SU-DHL-6 (cell line): Measurements from ENCODE around the gene AMH.

Source experiments
- H2AFZ ChIP-seq: fragments of 200-600 bp; sonication (generic); 2 replicates; pipeline ENCODE4 v1.6.1; 2014; ENCODE audit warnings: low read depth, mild to moderate bottlenecking, moderate library complexity, mixed read lengths, antibody characterized with exemption, low read length; ENCODE audit not compliant: severe bottlenecking
- H3F3A ChIP-seq: fragments of 200-600 bp; shearing (Covaris generic); 2 replicates; pipeline ENCODE4 v1.6.0; 2016; ENCODE audit warnings: antibody characterized with exemption, mild to moderate bottlenecking; ENCODE audit not compliant: insufficient read depth
- H3K27ac ChIP-seq: fragments of 200-600 bp; sonication (generic); 2 replicates; pipeline ENCODE4 v1.5.1; 2016; ENCODE audit warnings: low read depth, mild to moderate bottlenecking, low read length, moderate library complexity, mixed read lengths
- H3K27me3 ChIP-seq: fragments of 200-600 bp; sonication (generic), shearing (Covaris generic); 2 replicates; pipeline ENCODE4 v1.6.0; 2014; ENCODE audit warnings: mild to moderate bottlenecking, low read length
- H3K36me3 ChIP-seq: fragments of 200-600 bp; sonication (generic); 2 replicates; pipeline ENCODE4 v1.6.1; 2014; ENCODE audit warnings: mild to moderate bottlenecking, low read length, mixed read lengths
- H3K4me2 ChIP-seq: fragments of 300-600, 200-600 bp; shearing (Covaris generic), sonication (generic); 2 replicates; pipeline ENCODE4 v1.6.0; 2014; ENCODE audit warnings: low read length, low read depth, mild to moderate bottlenecking; ENCODE audit not compliant: poor library complexity, severe bottlenecking
- H3K4me3 ChIP-seq: fragments of 200-600 bp; sonication (generic); 2 replicates; pipeline ENCODE4 v1.5.1; 2014; ENCODE audit warnings: antibody characterized with exemption, low read length, mild to moderate bottlenecking, mixed read lengths; ENCODE audit not compliant: insufficient read depth, poor library complexity, severe bottlenecking
- H3K79me2 ChIP-seq: fragments of 200-600 bp; sonication (generic); 2 replicates; pipeline ENCODE4 v1.6.1; 2014; ENCODE audit warnings: mild to moderate bottlenecking, low read length, moderate library complexity; ENCODE audit not compliant: insufficient read depth
- H3K9ac ChIP-seq: fragments of 200-600 bp; sonication (generic); 2 replicates; pipeline ENCODE4 v1.7.0; 2014; ENCODE audit warnings: mild to moderate bottlenecking, low read length
- H3K9me2 ChIP-seq: fragments of 200-600 bp; sonication (generic); replicated peaks from 2 replicates; pipeline ENCODE4 v1.6.1; 2014; ENCODE audit warnings: low read length; ENCODE audit not compliant: insufficient read depth
- H3K9me3 ChIP-seq: fragments of 200-600 bp; sonication (generic); 2 replicates; pipeline ENCODE4 v1.6.1; 2014; ENCODE audit warnings: low read length, mixed read lengths; ENCODE audit not compliant: insufficient read depth
- H4K20me1 ChIP-seq: fragments of 200-600 bp; sonication (generic); 2 replicates; pipeline ENCODE4 v1.6.1; 2014; ENCODE audit warnings: low read depth, mild to moderate bottlenecking, antibody characterized with exemption, low read length, moderate library complexity, mixed read lengths
- EZH2phosphoT487 ChIP-seq: fragments of 200-600 bp; sonication (generic), shearing (Covaris generic); conservative IDR thresholded peaks from 2 replicates; pipeline ENCODE4 v1.6.1; 2018; ENCODE audit warnings: mild to moderate bottlenecking, antibody characterized with exemption, low read length, moderate library complexity, mixed read lengths
- TF ChIP-seq, protein P1 (sequence below): fragments of 200-600 bp; sonication (generic); IDR thresholded peaks from one replicate; pipeline ENCODE4 v1.5.1; 2017; ENCODE audit warnings: antibody characterized with exemption, mild to moderate bottlenecking, low read length, moderate library complexity; ENCODE audit not compliant: insufficient read depth, poor library complexity, severe bottlenecking

Gene AMH

DNA sequence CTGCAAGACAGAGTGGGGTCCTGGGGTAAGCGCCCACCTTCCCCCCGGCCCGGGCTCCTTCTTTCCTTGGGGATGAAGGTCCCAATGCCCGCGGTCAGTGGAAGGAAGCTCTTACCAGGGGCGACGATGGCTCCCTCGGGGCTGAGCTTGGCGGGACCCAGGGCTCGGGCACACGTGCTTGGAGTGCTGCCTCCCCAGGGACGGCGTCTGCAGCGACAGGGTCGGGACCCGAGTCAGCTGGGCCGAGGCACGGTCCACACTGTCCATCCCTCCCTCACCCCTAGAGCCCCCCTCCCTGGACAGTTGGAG is 3.6 kb downstream of the AMH start:
- Histone ChIP-seq H3K9me3 (no peaks in the 10 kb centered on the region), H3K4me3 (no peak overlapping the region), H3K4me2 (peak overlapping the region; percentile 66), H4K20me1 (no peaks in the 10 kb centered on the region), H3K9me2 (no peaks in the 10 kb centered on the region), H3F3A (peaks cover 32% of the 10 kb centered on the region), H3K27ac (no peak overlapping the region), H3K36me3 (no peaks in the 10 kb centered on the region), H3K9ac (peak overlapping the region; percentile 37; the same call in 1 of the 2 replicates), H3K79me2 (no peaks in the 10 kb centered on the region), H2AFZ (no peak overlapping the region), H3K27me3 (no peaks in the 10 kb centered on the region)
- no peak for TF ChIP-seq EZH2phosphoT487
- TF ChIP-seq, protein P1, sequence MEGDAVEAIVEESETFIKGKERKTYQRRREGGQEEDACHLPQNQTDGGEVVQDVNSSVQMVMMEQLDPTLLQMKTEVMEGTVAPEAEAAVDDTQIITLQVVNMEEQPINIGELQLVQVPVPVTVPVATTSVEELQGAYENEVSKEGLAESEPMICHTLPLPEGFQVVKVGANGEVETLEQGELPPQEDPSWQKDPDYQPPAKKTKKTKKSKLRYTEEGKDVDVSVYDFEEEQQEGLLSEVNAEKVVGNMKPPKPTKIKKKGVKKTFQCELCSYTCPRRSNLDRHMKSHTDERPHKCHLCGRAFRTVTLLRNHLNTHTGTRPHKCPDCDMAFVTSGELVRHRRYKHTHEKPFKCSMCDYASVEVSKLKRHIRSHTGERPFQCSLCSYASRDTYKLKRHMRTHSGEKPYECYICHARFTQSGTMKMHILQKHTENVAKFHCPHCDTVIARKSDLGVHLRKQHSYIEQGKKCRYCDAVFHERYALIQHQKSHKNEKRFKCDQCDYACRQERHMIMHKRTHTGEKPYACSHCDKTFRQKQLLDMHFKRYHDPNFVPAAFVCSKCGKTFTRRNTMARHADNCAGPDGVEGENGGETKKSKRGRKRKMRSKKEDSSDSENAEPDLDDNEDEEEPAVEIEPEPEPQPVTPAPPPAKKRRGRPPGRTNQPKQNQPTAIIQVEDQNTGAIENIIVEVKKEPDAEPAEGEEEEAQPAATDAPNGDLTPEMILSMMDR: no peak

DNA sequence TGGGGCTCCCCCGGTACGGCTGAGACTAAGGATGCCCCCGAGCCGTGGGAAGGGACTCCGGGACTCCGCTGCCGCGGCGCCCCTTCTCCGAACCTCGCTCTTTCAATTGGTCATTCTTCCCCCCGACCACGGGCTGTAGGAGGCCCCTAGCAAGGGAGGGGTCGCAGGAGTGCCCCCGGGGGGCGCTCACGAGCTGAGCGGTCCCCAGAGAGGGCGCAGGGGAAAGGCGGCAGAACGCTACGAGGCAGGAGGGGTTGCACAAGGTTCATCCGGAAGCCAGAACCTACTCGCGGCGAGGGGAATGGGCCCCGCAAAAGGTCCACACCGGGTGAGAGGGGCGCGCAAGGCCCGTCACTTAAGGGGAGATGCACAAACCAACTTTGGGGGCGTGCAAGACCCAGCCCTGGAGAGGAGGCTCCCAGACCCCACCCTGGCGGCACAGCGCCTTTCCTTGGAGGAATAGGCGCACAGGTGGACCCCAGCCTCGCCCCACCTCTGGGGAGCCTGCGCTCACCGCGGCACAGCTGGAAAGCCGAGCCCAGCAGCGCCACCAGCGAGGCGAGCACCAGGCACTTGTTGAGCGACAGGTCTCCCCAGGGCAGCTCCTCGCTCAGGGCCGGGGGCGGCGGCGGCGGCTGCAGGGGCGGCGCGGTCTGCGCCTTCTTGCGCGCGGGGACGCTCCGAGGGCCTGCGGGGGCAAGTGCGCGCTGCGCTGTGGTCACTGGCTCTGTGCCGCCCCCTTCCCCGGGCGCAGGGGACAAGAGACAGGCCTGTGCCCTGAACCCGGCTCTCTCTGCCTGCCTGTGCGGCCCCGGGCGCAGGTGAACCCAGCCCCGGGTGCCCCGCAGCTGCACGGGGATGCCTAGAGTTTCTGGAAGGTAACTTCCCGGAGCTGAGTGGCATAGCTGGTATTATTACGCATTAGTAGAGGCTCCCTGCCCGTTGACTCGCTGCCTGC is 4.3 kb downstream of the AMH start:
- H3K4me2 ChIP-seq: peak overlapping the region; percentile 66
- no peaks in the 10 kb centered on the region for H4K20me1 ChIP-seq
- H3F3A ChIP-seq: peaks cover 37% of the 10 kb centered on the region
- H3K9me2 ChIP-seq: no peaks in the 10 kb centered on the region
- H3K9ac ChIP-seq: peak overlapping the region; percentile 37; the same call in 1 of the 2 replicates
- peak overlapping the region; percentile 36 for H3K4me3 ChIP-seq
- no peaks in the 10 kb centered on the region for H3K36me3 ChIP-seq
- no peaks in the 10 kb centered on the region for H3K79me2 ChIP-seq
- no peaks in the 10 kb centered on the region for H3K9me3 ChIP-seq
- H3K27me3 ChIP-seq: no peaks in the 10 kb centered on the region
- TF ChIP-seq, protein P1: peak; percentile 76
- no peak for TF ChIP-seq EZH2phosphoT487
- peak overlapping the region; percentile 49 for H3K27ac ChIP-seq
- H2AFZ ChIP-seq: peak overlapping the region; percentile 61

DNA sequence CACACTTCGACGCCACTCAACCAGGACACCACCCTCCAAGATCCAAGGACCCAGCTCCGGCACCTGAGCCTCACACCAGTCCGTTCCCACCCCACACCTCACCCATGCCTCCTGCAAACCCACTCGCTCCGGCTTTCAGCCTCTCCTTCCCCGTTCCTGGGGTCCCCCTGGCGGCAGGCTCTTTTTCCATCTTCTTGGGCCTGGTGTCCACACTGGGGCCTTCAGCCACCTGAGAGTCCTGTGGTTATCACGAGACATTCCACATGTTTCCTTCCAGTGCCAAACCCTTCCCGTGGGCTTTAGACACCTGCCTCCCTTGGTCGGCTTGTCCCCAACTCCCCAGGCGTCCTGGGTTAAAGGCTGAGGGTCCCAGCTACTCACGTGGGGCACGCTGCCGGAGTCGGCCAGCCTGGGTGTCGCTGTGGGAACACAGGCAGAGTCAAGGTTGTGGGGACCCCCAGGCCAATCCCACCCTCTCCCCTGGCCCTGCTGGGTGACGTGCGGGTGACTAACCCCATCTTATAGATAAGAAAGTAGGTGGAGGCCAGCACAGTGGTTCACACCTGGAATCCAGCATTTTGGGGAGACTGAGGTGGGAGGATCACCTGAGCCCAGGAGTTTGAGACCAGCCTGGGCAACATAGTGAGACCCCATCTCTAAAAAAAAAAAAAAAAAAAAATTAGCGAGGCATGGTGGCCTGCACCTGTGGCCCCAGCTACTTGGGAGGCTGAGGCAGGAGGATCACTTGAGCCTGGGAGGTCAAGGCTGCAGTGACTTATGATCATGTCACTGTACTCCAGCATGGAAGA is 5.1 kb downstream of the AMH start:
- H3K9ac ChIP-seq: no peak overlapping the region

More for the DNA sequence above, 5.1 kb downstream of the AMH start:
- Histone ChIP-seq H2AFZ (no peak overlapping the region), H3K27me3 (no peaks in the 10 kb centered on the region), H3F3A (peaks cover 38% of the 10 kb centered on the region), H3K9me3 (no peaks in the 10 kb centered on the region), H4K20me1 (no peaks in the 10 kb centered on the region), H3K36me3 (no peaks in the 10 kb centered on the region), H3K79me2 (no peaks in the 10 kb centered on the region), H3K4me2 (peak overlapping the region; percentile 66), H3K9me2 (no peaks in the 10 kb centered on the region), H3K4me3 (no peak overlapping the region), H3K27ac (no peak overlapping the region)
- no peak for TF ChIP-seq EZH2phosphoT487
- TF ChIP-seq, protein P1: no peak
